Neural progenitor cell (in vitro differentiated cells): Measurements from ENCODE around the gene PHYHIPL. TPM values are rescaled to one million over a fixed set of nuclear protein-coding genes. Genes with fewer than 3 reads are reported as not detected.

Source experiments
- DNase-seq: peaks from one replicate; pipeline ENCODE4 v3.0.0-alpha.2; 2016; ENCODE audit warnings: low spot score
- H2AFZ ChIP-seq: fragments of 200-600 bp; sonication (generic); replicated peaks from 2 replicates; pipeline ENCODE4 v1.6.1; 2016; ENCODE audit warnings: antibody characterized with exemption
- H3F3A ChIP-seq: fragments of 200-600 bp; sonication (generic); 2 replicates; pipeline ENCODE4 v1.6.1; 2016; ENCODE audit warnings: antibody characterized with exemption, low read depth
- H3K27ac ChIP-seq: fragments of 200-600 bp; sonication (generic); 2 replicates; pipeline ENCODE4 v1.5.1; 2016; ENCODE audit warnings: mild to moderate bottlenecking
- H3K27me3 ChIP-seq: fragments of 200-600 bp; sonication (generic); 2 replicates; pipeline ENCODE4 v1.6.1; 2016; ENCODE audit warnings: mild to moderate bottlenecking, moderate library complexity
- H3K36me3 ChIP-seq: fragments of 200-600 bp; sonication (generic); 2 replicates; pipeline ENCODE4 v1.5.1; 2016
- H3K4me1 ChIP-seq: fragments of 200-600 bp; sonication (generic); 2 replicates; pipeline ENCODE4 v1.6.1; 2016; ENCODE audit warnings: mixed run types
- H3K4me2 ChIP-seq: fragments of 200-600 bp; sonication (generic); 2 replicates; pipeline ENCODE4 v1.6.1; 2016
- H3K4me3 ChIP-seq: fragments of 200-600 bp; sonication (generic); 2 replicates; pipeline ENCODE4 v1.5.1; 2016
- H3K79me2 ChIP-seq: fragments of 200-600 bp; sonication (generic); 2 replicates; pipeline ENCODE4 v1.6.1; 2016; ENCODE audit warnings: low read depth
- H3K9ac ChIP-seq: fragments of 200-600 bp; sonication (generic); 2 replicates; pipeline ENCODE4 v1.6.1; 2016
- H3K9me3 ChIP-seq: fragments of 200-600 bp; sonication (generic); 2 replicates; pipeline ENCODE4 v1.5.1; 2016; ENCODE audit warnings: low read depth
- H4K20me1 ChIP-seq: fragments of 200-600 bp; sonication (generic); 2 replicates; pipeline ENCODE4 v1.6.1; 2016; ENCODE audit warnings: low read depth
- H3K27ac Mint-ChIP-seq: 3 replicates; pipeline ENCODE4 v1.8.0; 2021; ENCODE audit warnings: mixed read lengths
- H3K27me3 Mint-ChIP-seq: 2 replicates; pipeline ENCODE4 v1.8.0; 2022; ENCODE audit warnings: low read depth, mild to moderate bottlenecking, inconsistent platforms, moderate library complexity, mixed read lengths; ENCODE audit not compliant: insufficient read depth
- H3K36me3 Mint-ChIP-seq: 3 replicates; pipeline ENCODE4 v1.8.0; 2021; ENCODE audit warnings: mixed read lengths
- H3K4me1 Mint-ChIP-seq: 3 replicates; pipeline ENCODE4 v1.8.0; 2021; ENCODE audit warnings: mixed read lengths
- H3K4me3 Mint-ChIP-seq: 3 replicates; pipeline ENCODE4 v1.8.0; 2021; ENCODE audit warnings: mild to moderate bottlenecking, moderate library complexity, mixed read lengths
- H3K9me3 Mint-ChIP-seq: 3 replicates; pipeline ENCODE4 v1.8.0; 2020; ENCODE audit warnings: mixed read lengths
- EZH2 ChIP-seq: fragments of 200-600 bp; sonication (generic); IDR thresholded peaks from 2 replicates; pipeline ENCODE4 v1.6.1; 2017; ENCODE audit warnings: antibody characterized with exemption, mild to moderate bottlenecking, moderate library complexity
- EZH2phosphoT487 ChIP-seq: fragments of 200-600 bp; sonication (generic); IDR thresholded peaks from 2 replicates; pipeline ENCODE4 v1.6.1; 2017; ENCODE audit warnings: antibody characterized with exemption
- total RNA-seq: library from RNA; depleted of rRNA; stranded (reverse); fragments of >200 nt; gene quantifications from 2 replicates; pipeline ENCODE4 v1.2.3, GENCODE V29; 2015; ENCODE audit warnings: low replicate concordance
- TF ChIP-seq, protein P1 (sequence below): fragments of 200-600 bp; sonication (generic); IDR thresholded peaks from 2 replicates; pipeline ENCODE4 v1.5.1; 2017; ENCODE audit warnings: antibody characterized with exemption, mild to moderate bottlenecking

Gene PHYHIPL
- total RNA-seq, 1 donor from 2014 or later = 0.52 TPM

GRCh38 chr10:59172567-59172966 is 3.9 kb upstream of the PHYHIPL start:
- Mint-ChIP-seq H3K27ac (no peak overlapping the region), H3K27me3 (peaks cover 2% of the 10 kb centered on the region)
- DNase-seq = no peak

DNA sequence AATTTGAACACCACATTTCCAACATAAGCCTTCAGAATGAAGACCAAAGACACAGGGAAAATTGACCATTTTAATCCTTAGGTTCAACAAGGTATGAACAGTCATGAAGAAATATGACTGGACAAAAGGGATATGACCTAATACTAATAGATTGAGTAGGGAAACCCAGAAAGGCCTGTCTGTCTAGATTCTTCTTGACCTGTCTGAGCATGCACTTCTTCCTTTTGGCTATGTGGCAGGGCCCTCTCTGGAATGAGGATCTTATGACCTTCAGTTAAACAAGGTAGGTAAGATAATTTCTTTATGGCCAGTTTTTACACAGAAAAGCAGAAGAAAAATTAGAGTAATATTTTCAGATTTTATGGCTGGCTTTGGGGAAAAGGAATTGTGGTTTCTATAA is 3.0 kb upstream of the PHYHIPL start:
- Mint-ChIP-seq H3K27me3 (peaks cover 2% of the 10 kb centered on the region), H3K9me3 (peaks cover 5% of the 10 kb centered on the region), H3K27ac (no peak overlapping the region), H3K36me3 (no peaks in the 10 kb centered on the region), H3K4me3 (no peak overlapping the region), H3K4me1 (peaks cover 14% of the 10 kb centered on the region)
- Histone ChIP-seq H3K4me2 (no peak overlapping the region), H2AFZ (no peak overlapping the region), H3K79me2 (no peaks in the 10 kb centered on the region), H3K27me3 (peaks cover 88% of the 10 kb centered on the region), H3K4me1 (peaks cover 11% of the 10 kb centered on the region), H4K20me1 (peaks cover 10% of the 10 kb centered on the region), H3K4me3 (no peak overlapping the region), H3K36me3 (no peaks in the 10 kb centered on the region), H3F3A (peaks cover 19% of the 10 kb centered on the region), H3K9me3 (no peaks in the 10 kb centered on the region), H3K9ac (no peak overlapping the region), H3K27ac (no peak overlapping the region)
- no peak for DNase-seq
- TF ChIP-seq, protein P1, sequence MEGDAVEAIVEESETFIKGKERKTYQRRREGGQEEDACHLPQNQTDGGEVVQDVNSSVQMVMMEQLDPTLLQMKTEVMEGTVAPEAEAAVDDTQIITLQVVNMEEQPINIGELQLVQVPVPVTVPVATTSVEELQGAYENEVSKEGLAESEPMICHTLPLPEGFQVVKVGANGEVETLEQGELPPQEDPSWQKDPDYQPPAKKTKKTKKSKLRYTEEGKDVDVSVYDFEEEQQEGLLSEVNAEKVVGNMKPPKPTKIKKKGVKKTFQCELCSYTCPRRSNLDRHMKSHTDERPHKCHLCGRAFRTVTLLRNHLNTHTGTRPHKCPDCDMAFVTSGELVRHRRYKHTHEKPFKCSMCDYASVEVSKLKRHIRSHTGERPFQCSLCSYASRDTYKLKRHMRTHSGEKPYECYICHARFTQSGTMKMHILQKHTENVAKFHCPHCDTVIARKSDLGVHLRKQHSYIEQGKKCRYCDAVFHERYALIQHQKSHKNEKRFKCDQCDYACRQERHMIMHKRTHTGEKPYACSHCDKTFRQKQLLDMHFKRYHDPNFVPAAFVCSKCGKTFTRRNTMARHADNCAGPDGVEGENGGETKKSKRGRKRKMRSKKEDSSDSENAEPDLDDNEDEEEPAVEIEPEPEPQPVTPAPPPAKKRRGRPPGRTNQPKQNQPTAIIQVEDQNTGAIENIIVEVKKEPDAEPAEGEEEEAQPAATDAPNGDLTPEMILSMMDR = no peak
- no peak for TF ChIP-seq EZH2phosphoT487
- no peak for TF ChIP-seq EZH2

More at GRCh38 chr10:59172567-59172966, 3.9 kb upstream of the PHYHIPL start:
- Histone ChIP-seq H4K20me1 (peaks cover 5% of the 10 kb centered on the region), H3K4me2 (no peak overlapping the region), H3K9me3 (no peaks in the 10 kb centered on the region), H3K4me3 (no peak overlapping the region), H3K79me2 (no peaks in the 10 kb centered on the region), H3F3A (peaks cover 11% of the 10 kb centered on the region), H3K9ac (no peak overlapping the region), H3K4me1 (peaks cover 11% of the 10 kb centered on the region), H3K27ac (no peak overlapping the region), H3K36me3 (no peaks in the 10 kb centered on the region), H3K27me3 (peaks cover 88% of the 10 kb centered on the region), H2AFZ (no peak overlapping the region)
- Mint-ChIP-seq H3K9me3 (peaks cover 12% of the 10 kb centered on the region), H3K4me3 (no peak overlapping the region), H3K4me1 (peaks cover 10% of the 10 kb centered on the region), H3K36me3 (no peaks in the 10 kb centered on the region)
- TF ChIP-seq, protein P1 = no peak
- no peak for TF ChIP-seq EZH2phosphoT487
- TF ChIP-seq EZH2 = no peak

DNA sequence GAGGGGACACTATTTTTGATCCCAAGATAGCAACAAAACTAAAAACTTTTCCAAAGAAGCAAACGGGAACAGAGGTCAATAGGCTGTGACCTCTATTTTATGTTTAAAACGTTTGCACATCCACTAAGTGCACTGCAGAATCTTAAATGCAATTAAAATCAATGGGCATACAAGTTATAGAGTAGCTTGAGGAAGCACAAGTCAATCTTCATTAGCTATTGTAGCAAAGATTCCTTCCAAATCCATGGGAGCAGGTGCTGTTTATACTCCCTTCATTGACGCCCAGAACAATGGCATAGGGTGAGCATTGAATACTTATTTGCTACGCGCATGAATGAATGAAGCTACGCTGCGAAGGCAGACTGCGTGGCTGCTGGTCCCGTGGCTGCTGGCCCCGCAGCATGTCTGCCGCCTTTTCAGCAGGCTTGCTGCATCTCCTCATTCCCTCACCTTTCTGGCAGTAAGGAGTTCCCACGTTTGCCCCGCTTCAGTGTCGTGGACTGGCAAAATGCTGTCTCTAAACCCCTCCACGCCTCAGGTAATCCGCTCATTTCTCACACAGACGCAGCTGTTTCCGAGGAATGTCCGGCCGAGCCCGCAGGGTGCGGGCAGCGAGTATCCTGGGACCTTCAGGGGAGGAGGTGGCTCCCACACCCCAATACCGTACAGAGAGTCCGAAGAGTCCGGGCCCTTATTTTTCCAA is 754 bp upstream of the PHYHIPL start:
- Histone ChIP-seq H3K9ac (no peak overlapping the region), H3K79me2 (no peaks in the 10 kb centered on the region), H3K36me3 (no peaks in the 10 kb centered on the region), H3K4me1 (peaks cover 11% of the 10 kb centered on the region), H3F3A (peaks cover 19% of the 10 kb centered on the region), H3K4me3 (peak overlapping the region; percentile 52), H2AFZ (peak overlapping the region; percentile 91), H4K20me1 (peaks cover 10% of the 10 kb centered on the region), H3K4me2 (peak overlapping the region; percentile 93), H3K27me3 (peaks cover 92% of the 10 kb centered on the region), H3K9me3 (no peaks in the 10 kb centered on the region), H3K27ac (no peak overlapping the region)
- DNase-seq = peak; percentile 70
- Mint-ChIP-seq H3K27me3 (peaks cover 2% of the 10 kb centered on the region), H3K4me3 (peak overlapping the region; percentile 93), H3K36me3 (no peaks in the 10 kb centered on the region), H3K9me3 (no peaks in the 10 kb centered on the region), H3K4me1 (peaks cover 14% of the 10 kb centered on the region), H3K27ac (peak overlapping the region; percentile 25)
- no peak for TF ChIP-seq EZH2
- no peak for TF ChIP-seq EZH2phosphoT487
- TF ChIP-seq, protein P1 = no peak
